CD4-positive, alpha-beta T cell treated with Interleukin-17A for 4 hours (primary cell): ENCODE results near the gene MTHFS.

Experiments
- DNase-seq: peaks from one replicate; pipeline ENCODE4 v3.0.0-alpha.2; 2020; ENCODE audit warnings: mixed read lengths

Gene MTHFS

DNA sequence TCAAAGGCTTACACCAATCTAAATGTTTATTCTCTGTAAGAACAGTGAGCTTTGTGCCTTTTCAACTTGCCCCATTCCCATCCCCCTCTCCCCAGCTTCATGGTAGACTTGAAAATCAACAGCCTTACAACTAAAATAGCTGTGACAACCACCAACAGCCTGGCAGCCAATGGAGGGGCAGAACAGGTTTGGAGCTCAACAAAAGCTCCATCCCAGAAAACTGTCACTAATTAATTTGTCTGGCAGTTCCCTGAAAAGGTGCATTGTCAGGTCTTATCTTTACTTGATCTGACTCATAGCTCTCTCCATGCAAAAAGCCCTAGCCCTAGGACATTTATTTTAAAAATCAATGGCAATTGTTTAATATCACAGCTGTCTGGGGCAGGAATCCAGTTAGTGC is 22.6 kb downstream of the MTHFS start:
- no peak for DNase-seq

DNA sequence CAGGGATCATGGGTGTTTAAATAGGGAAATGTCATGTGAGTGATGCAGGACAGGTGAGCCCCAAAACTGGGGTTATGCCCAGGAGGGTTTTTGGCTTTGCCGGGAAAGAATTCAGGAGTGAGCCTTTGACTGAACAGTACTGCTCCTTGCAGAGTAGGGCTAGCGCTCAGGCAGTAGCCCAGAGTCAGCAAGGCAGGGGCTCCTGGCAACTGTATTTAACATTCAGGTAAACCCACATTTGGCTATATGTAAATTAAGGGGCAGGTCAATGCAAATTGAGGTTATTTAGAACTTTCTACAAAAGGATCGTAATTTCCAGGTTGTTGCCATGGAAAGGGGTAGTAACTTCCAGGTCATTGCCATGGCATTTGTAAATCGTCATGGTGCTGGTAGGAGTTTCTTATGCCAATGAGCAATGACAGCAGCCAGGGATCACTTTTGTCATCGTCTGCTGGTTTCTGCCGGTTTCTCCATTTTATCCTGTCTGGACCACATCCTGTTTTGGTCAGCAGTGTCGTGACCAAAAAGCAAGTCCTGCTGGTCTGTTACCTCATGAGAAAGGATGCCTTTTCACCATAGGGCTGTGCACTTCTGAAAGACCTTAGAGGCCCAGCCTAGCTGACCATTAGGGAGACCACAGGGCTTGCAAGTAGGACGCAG is 24.3 kb downstream of the MTHFS start:
- DNase-seq = peak; percentile 34

DNA sequence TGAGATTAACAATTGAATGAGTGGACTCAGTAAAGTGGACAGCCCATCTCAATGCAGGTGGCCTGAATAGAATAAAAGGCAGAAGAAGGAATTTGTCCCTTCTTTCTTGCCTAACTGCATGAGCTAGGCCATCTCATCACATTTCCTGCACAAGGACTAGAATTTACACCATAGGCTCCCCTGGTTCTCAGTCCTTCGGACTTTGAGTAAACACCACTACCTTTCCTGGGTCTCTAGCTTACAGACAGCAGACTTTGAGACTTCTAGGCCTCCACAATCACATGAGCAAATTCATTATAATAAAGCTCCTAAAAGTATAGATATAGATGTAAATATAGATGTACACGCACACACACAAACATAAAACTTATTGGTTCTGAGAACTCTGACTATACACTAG is 28.3 kb downstream of the MTHFS start:
- no peak for DNase-seq

DNA sequence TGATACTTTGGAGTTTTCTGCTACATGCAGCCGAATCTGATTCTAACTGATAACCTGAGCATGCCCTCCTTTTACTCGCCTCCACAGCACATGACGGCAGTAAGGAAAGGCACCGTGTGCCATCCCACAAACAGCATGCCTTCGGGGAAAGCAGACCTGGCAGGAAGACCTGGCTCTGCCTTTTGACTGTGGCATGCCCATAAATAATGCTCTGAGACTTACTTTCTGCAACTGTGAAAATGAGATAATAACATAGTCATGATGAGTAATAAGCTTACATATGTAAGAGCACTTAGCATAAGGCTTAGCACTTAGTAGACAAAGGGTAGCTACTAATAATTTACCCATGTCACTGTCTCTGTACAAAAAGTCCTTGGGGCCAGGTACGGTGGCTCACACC is 32.9 kb downstream of the MTHFS start:
- no peak for DNase-seq

DNA sequence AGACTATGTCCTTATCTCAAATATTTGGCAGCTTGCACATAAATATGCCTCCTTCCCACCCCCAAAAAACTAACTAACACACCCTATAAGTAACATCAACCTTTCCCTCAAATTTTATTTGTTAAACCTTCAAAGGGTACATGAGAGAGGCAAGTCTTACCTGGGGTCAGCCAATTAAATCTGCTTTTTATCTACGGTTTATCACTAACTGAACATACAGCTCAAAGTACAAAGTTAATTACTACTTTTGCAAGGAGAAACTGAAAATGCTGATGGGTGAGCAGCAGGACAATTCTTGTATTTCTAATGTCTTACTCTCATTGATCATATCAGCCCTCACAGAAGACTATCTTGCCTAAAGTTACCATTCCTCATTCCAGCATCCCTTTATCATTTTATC is 34.6 kb downstream of the MTHFS start:
- no peak for DNase-seq

DNA sequence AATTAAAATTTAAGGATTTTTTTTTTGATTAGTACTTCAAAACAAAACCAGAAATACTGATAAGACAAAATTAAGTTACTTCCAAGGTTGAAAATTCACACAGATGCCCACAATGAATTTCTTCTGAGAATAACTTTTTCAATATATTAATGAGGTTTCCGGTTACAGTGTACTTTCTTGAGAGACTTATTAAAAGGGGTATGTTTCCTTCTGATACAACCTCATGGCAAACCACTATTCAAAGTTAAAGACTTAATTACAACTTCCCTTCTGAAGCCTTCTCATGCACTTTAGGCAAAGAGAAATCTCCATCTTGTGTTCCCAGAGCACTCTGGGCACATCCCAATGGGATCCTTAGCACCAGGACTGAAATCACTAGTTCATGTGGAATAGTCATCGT is 36.2 kb downstream of the MTHFS start:
- DNase-seq = no peak

DNA sequence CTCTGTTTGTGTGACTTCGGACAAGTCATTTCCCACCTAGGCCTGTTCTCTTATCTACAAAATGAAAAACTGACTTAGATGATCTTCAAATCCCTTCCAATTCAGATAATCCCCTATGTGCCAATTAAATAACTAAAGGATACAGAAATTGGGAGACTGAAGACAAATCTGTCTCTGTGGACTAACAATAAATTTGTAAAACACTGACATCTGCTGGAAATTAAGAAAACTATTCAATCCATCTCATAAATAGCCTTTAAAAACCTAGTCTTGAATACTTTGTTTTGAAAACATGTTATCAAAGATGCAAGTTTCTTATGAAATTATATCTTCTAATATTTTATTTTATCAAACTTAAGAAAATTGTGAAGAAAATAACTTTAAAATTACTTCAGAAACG is 38.3 kb downstream of the MTHFS start:
- no peak for DNase-seq

DNA sequence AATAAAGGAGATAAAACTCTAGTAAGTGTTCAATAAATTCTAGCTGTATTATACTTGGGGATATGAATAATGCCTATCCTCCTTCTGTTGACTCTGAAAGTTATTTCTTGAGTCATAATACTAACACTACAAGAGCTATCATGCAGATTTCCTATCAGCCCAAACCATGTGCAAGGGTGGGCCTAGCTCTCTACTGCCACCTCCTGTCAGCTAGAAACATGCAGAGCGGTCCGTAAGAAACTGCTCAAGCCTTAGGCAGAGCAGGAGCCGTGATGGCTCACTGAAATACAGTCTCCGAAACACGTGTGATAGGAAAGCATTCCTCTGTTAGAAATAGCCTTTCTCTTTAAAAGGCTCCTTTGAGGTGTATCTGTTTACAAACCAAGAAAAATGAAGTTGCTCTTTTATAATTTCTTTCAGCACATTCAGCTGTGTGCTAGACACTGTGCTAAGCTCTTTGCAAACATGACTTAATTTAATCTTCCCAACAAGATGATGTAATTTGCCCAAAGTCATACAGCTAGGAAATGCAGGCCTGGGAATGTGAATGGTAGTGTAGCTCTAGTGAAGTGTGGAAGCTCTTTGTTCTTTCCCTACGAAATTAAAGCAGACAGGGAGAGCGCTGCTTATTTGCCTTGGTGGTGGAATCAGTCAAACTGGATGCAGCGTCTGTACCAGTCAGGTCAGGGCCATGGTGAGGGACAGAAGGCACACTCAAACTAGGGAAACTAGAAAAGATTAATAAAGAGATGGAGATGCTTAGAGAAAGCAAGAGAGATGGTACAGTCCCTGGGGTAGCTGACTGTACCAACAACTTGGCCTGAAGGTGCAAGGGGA is 43.1 kb downstream of the MTHFS start:
- peak; percentile 66 for DNase-seq

DNA sequence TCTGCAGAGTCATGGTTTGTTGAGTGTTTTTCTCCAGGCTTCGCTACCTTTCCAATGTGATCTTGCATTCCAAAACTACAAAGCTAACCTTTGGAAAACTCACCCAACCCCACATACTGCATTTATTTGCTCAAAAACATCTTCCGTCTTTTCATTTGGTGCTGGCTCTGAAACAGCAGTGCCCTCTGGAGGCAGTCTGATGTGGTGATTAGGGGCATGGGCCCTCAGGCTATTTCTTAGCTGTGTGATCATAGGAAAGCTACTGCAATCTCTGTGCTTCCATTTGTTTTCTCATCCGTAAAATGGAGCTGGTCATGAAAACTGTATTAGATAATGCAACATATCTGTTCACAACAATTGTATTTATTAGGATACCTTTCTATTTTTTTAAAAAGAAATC is 47.0 kb downstream of the MTHFS start:
- DNase-seq = no peak

DNA sequence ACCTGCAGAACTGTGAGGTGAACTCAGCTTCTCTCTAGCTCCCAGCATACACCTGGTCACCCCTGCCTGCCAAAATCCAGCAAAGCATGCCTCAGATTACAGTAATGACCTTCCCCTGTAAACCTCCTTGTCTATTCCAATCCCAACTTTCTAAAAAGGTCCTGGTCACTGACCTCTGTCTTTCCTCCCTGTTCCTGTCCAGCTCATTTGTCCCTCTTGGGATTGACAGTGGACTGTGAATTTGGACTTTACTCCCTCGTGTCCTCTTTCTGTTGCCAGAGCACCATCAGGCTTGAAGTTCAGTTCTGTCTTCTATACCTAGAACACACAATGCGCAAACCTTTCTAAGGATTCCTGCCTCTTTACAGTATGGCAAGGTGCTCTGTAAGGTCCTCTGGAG is 50.3 kb downstream of the MTHFS start:
- DNase-seq = no peak

DNA sequence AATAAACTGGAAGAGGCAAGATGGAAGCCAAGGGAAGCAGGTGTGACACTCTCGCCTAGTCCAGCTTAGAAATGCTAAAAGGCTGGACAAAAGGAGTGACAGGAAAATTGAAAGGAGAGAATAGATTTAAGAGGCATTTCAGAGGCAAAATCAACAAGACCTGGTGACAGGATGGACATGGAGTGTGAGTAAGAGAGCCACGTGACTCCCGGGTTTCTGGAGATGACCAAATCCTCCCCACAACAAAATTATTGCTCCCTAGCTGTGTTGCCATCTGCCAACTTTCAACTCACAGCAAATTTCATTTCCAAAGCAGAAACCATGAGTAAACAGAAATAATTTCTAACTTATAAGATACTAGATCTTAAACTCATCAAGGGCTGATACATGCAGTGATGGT is 52.6 kb downstream of the MTHFS start:
- no peak for DNase-seq

DNA sequence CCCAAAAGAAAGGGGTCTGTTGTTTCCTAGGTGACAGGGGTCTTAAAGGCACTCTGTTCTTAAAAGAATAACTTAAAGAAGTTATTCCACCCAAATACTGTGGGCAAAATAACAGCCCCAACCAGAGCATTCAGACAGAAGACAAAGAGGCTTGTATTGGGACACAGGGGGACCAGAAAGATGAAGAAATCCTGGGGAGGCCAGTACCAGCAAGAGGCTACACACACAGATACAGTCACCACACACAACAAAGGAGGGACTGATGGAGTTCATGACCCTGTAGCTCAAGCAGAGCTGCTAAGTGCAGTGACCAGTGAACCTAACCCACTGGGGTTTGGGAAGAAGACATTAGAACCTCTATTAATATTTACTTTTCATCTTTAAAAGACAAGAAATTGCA is 59.0 kb downstream of the MTHFS start:
- no peak for DNase-seq

DNA sequence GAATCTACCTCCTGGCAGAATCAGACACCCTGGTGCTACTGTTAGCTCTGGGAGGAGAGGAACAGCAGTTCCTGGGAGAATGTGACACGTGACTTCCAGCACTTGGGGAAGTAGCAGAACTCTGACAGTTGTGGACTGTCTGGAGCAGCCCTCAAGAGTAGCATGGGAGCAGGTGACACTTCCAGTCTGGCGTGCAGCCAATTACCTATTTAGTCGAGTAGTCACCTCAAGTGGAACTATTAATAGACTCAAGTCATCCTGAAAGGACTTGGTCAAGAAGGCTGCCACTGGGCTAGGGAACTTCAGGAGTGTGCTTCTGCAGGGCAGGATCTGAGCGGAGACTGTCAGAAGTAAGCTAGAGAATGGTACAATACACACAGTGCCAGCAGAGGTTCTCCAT is 62.3 kb downstream of the MTHFS start:
- DNase-seq = no peak

DNA sequence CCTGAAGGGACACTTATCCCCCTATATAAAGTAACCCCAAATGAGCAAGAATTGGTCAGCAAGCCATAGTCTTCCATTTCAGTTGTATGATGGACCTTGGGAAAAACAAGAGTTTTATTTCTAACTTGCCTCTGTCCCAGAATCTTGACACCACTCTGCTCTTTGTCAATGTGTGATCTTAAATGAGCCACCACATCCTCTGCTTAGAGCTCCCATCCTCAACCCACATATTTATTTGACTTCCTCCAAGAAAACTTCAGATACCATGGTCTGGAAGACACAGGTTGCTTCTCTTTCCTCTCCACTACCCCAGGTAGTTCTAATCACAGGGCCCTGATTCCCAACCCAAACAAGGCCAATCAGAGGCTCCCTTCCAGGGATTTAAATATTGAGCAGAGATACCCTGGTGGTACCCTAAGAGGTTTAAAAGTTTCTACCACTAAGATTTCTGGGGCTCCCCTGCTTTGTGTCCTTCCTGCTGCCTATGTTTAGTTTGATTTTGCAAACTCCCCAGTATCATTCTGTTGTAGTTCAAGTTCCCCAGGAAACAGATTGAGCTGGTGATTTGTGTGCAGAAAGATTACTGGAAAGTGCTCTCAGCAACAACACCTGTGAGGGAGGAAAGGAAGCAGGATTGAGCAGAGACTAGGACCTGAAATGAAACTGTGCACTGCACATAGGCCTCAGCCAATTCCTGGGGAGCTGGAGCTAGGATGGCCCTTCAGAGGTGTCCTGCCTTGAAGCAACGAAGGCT is 64.3 kb downstream of the MTHFS start:
- DNase-seq = no peak

DNA sequence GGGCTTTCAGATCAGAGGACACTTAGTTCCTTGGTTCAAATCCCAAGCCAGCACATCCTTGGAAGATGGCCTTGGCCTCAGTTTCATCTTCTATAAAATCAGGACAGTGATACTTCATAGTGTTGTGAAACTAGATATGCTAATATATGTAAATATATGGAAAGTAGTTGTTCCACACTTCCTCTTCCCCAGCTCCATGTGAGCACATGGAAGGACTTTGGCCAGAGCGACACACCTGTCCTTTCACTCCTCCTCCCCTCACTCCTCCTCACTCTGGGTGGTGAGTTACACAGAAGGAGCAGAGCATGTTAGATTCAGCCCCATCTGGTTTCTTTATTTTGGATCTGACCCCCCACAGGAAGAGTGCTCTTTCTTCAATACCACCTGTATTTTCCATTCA is 65.2 kb downstream of the MTHFS start:
- no peak for DNase-seq

DNA sequence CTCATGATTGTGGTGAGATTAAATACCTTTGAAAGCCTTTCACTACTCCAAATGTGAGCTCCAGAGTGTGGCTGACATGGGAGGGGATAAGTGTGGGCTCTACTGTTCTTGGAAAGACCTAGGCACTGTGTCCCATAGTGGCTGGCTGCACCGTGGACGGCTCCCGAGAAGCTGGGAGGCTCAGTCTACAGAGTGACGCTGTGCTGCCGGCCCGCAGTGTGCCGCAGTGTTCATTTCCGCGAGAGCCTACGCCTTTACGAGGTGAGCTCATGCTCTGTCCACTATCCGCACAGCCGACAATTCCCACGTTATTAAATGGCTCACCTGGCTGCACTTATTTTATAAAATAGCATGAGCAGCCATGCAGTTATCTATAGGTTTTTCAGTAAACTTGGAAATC is 66.9 kb downstream of the MTHFS start:
- DNase-seq = no peak

DNA sequence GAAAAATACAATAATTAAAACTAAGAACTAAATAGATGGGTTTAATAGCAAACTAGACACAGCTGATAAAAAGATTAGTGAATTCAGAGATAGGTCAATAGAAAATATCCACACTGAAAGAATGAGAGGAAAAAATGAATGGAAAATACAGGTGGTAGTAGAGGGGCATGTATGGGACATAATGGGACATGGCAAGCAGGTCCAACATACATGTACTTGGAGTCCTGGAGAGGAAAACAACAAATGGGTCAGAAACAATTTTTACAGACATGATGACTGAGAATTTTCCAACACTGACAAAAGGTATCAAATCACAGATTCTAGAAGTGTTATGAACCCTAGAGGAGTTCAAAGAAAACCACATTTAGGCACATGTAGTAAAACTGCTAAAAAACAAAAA is 68.4 kb downstream of the MTHFS start:
- no peak for DNase-seq

DNA sequence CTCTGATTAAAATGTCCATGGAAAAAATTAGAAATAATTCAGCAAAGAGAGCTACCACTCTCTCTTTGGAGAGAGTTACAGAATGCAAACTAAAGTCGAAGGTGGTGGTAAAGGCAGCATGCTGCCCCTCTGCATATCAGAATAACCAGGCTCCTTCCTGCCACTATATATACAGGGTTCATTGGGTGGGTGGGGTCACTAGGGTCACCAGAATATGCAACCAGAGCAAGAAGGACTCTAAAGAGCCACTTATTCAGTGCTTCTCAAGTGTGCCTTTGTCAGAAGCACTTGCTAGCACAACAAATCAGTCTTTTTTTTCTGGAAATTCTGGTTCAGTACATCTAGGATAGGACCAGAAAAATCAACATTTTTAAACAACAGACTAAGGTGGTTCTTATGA is 70.0 kb downstream of the MTHFS start:
- DNase-seq = no peak

DNA sequence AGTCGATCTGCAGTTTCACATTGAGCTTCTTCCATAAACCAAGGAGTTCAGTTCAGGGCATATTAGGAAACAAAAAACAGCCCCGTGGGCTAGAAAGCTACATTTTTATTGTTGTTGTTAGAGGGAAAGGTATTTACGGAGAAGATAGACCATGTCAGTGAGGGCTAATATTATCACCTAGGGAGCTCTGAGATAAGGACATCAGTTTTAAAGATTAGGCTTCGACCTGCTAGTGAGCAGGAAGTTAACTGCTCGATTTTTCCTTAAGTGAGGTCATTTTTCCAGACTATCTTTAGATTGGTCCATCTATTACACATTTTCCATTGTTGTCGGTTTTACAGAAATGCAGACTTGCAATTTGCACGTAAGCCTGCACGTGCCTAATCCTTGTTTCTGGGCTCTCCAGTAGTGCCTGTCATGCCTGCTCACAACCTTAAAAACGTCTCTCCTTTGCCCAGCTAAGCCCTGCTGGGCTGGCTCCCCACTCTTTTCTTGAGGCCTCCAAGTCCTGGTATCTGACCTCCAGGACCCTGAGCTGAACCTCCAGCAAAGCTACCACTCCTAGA is 72.6 kb downstream of the MTHFS start:
- no peak for DNase-seq

DNA sequence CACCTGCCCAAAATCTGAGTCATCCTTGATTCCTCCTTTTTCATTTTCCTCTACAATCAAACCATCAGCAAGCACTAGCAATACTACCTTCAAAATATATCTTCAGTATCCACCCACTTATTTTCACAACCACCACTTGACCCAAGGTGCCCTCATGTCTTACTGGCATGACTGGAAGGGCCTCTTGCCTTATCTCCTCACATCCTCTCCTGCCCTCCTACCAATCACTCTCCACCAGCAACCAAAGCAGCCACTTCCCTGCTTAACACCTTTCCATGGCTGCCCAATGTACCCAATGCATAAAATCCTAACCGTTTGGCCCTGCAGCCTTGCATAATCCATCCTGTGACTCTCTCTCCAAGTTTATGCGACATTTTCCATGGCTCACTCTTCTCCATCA is 76.0 kb downstream of the MTHFS start:
- no peak for DNase-seq

DNA sequence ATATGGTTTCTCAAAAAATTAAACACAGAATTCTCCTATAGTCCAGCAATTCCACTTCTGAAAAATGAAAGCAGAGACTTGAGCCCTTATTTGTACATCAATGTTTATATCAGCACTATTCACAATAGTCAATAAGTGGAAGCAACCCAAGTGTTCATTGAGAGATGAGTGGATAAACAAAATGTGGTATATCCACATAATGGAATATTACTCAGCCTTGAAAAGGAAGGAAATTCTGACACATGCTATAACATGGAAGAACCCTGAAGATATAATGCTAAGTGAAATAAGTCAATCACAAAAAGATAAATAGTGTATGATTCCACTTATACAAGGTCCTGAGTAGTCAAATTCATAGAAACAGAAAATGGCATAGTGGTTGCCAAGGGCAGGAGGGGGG is 76.6 kb downstream of the MTHFS start:
- no peak for DNase-seq

DNA sequence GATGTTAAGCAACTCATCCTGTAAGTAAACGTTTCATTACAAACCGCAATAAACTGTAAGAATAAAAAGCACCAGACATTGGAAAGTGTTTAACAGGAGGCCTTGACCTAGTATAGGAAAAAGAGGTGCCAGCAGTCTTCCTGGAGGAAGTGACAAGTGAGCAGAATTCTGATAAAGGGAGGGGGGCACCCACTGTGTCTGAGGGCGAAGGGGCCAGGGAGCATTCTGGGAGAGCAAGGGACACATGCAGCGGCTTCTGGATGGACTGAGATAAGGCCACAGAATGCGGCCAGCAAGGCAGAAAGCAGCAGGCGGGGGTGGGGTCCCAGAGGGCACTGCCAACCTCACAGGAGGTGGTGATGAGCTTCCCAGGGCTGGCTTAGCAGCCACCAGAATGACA is 80.2 kb downstream of the MTHFS start:
- DNase-seq = no peak

DNA sequence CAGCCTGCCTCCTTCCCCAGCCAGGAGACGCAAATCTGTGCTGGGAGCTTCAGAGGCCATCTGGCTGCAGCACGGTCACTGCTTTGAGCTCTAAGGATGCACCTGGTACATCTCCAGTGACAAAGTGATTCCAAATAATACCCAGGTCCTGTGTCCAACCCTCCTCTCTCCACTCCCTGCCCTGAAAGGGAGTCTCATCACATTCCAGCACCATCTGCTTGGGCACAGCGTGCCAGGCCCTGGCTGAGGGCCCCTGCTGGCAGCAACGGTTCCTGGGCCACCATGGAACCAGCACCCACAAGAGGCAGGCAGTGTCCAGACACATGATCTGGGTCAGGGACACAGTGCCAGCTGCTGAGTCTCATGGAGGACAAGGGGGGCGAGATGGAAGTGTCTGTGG is 81.3 kb downstream of the MTHFS start:
- DNase-seq = no peak

DNA sequence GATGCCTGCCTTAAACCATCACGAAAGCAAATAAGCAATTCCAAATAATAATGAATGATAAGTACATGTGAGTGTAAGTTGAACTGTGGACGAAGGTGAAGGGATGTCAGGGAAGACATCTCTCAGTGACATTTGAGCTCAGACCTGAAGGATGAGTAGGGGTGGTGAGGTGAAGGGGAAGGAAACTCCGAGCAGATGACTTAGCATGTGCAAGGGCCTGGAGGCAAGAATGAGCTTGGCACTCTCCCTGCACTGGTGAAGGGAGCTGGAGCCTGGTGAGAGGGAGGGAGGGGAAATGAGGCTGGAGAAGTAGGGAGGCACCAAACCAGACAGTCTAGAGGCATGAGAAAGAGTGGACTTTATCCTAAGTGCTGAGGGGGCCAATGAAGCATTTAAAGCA is 84.3 kb downstream of the MTHFS start:
- no peak for DNase-seq
